Measurements from ENCODE around the gene SPRED1.

The SPRED1 gene

GRCh38 chr15:38349251-38349650, 96.6 kb downstream of the SPRED1 start:
- CTCF ChIA-PET = no interaction called here
- H3K4me3 ChIP-seq (ENCODE audit: low read depth, low read length) = no peak overlapping the region
- no peak overlapping the region for H3K27ac ChIP-seq (ENCODE audit: extremely low read depth, low read depth, low read length)
- TF ChIP-seq ZNF148 (tag by site-specific recombination; IDR thresholded peaks at IDR 0.05; ENCODE audit: borderline replicate concordance) (no peak), ZNF223 (tag by site-specific recombination; IDR thresholded peaks at IDR 0.05) (no peak), ZNF16 (tag by site-specific recombination; IDR thresholded peaks at IDR 0.05; ENCODE audit: low read depth) (no peak), ZNF138 (tag by site-specific recombination; IDR thresholded peaks at IDR 0.05; ENCODE audit: borderline replicate concordance) (no peak)
- POLR2A ChIA-PET = no interaction called here
- H3K9me3 ChIP-seq (ENCODE audit: control insufficient read depth, insufficient read depth, low read depth, low read length) = no peaks in the 10 kb centered on the region
- peaks cover 0 to 11% of the 10 kb centered on the region in 2 experiments; a peak in 1 of 3 replicates for H3K36me3 ChIP-seq (ENCODE audit: control insufficient read depth in 2 of 2, insufficient read depth in 1 of 2, low read length in 2 of 2)
- H3K4me1 ChIP-seq (ENCODE audit: control insufficient read depth, insufficient read depth, low read length) = no peaks in the 10 kb centered on the region

GRCh38 chr15:38351466-38351865, 98.8 kb downstream of the SPRED1 start:
- no peaks in the 10 kb centered on the region for H3K4me1 ChIP-seq (ENCODE audit: control insufficient read depth, insufficient read depth, low read length)
- no peak overlapping the region for H3K27ac ChIP-seq (ENCODE audit: extremely low read depth, low read depth, low read length)
- TF ChIP-seq KLF17 (tag by site-specific recombination; IDR thresholded peaks at IDR 0.05) = no peak
- no peak for TF ChIP-seq ZNF416 (tag by site-specific recombination; IDR thresholded peaks at IDR 0.05)
- no peak for TF ChIP-seq ZNF571 (tag by site-specific recombination; IDR thresholded peaks at IDR 0.05)
- no peak for TF ChIP-seq ZNF280D (tag by site-specific recombination; IDR thresholded peaks at IDR 0.05)
- TF ChIP-seq ZNF202 (tag by site-specific recombination; IDR thresholded peaks at IDR 0.05; ENCODE audit: borderline replicate concordance) = no peak
- no peak for TF ChIP-seq ZNF354C (tag by site-specific recombination; IDR thresholded peaks at IDR 0.05; ENCODE audit: borderline replicate concordance, low read depth)
- TF ChIP-seq SCRT2 (tag by site-specific recombination; IDR thresholded peaks at IDR 0.05) = no peak
- TF ChIP-seq ZNF626 (tag by site-specific recombination; IDR thresholded peaks at IDR 0.05) = no peak
- no peak for TF ChIP-seq ZNF701 (tag by site-specific recombination; IDR thresholded peaks at IDR 0.05)
- no peak for TF ChIP-seq KLF10 (tag by site-specific recombination; IDR thresholded peaks at IDR 0.05)
- TF ChIP-seq ZNF391 (tag by site-specific recombination; IDR thresholded peaks at IDR 0.05; ENCODE audit: borderline replicate concordance, low read depth) = no peak
- TF ChIP-seq MYNN (tag by site-specific recombination; IDR thresholded peaks at IDR 0.05; ENCODE audit: borderline replicate concordance) = no peak
- no peak for TF ChIP-seq ZNF785 (tag by site-specific recombination; IDR thresholded peaks at IDR 0.05)
- TF ChIP-seq ZFP37 (tag by site-specific recombination; IDR thresholded peaks at IDR 0.05) = no peak
- TF ChIP-seq ZNF266 (tag by site-specific recombination; IDR thresholded peaks at IDR 0.05; ENCODE audit: low read depth) = no peak
- no peak for TF ChIP-seq ZNF518A (tag by site-specific recombination; conservative IDR thresholded peaks at IDR 0.05; ENCODE audit: low read depth)
- no peak for TF ChIP-seq MZF1 (tag by site-specific recombination; IDR thresholded peaks at IDR 0.05; ENCODE audit: borderline replicate concordance)
- TF ChIP-seq ZNF157 (tag by site-specific recombination; IDR thresholded peaks at IDR 0.05) = no peak
- no peak for TF ChIP-seq TRIM28 (IDR thresholded peaks at IDR 0.05; ENCODE audit: borderline replicate concordance, low read length)
- TF ChIP-seq ZNF747 (tag by site-specific recombination; IDR thresholded peaks at IDR 0.05) = no peak
- peaks cover 0 to 11% of the 10 kb centered on the region in 2 experiments; a peak in 1 of 3 replicates for H3K36me3 ChIP-seq (ENCODE audit: control insufficient read depth in 2 of 2, insufficient read depth in 1 of 2, low read length in 2 of 2)
- ChIA-PET POLR2A (interaction anchor here (0.6 kb wide), 1 partner anchor 100 kb away, joined by 3 read pairs; no protein-coding TSS in a partner anchor), CTCF (interaction anchor here (2.1 kb wide), 1 partner anchor 348 kb away, joined by 6 read pairs; no protein-coding TSS in a partner anchor)
- no peaks in the 10 kb centered on the region for H3K9me3 ChIP-seq (ENCODE audit: control insufficient read depth, insufficient read depth, low read depth, low read length)
- no peak overlapping the region for H3K4me3 ChIP-seq (ENCODE audit: low read depth, low read length)
